KMS-11 (cell line): Measurements from ENCODE around the gene A2M.

Experiments used
- H2AFZ ChIP-seq: fragments of 200-600 bp; sonication (generic); 2 replicates; pipeline ENCODE4 v1.6.1; 2016; ENCODE audit warnings: antibody characterized with exemption, mixed run types, low read depth
- H3K27ac ChIP-seq: fragments of 200-600 bp; sonication (generic); 2 replicates; pipeline ENCODE4 v1.6.1; 2016; ENCODE audit warnings: mild to moderate bottlenecking, mixed run types
- H3K27me3 ChIP-seq: fragments of 200-600 bp; sonication (generic); 2 replicates; pipeline ENCODE4 v1.6.1; 2017; ENCODE audit warnings: mild to moderate bottlenecking, low read depth, mixed run types, moderate library complexity; ENCODE audit not compliant: insufficient read depth
- H3K36me3 ChIP-seq: fragments of 200-600 bp; sonication (generic); 2 replicates; pipeline ENCODE4 v1.6.1; 2017; ENCODE audit warnings: mild to moderate bottlenecking, mixed run types; ENCODE audit not compliant: insufficient read depth
- H3K4me1 ChIP-seq: fragments of 200-600 bp; sonication (generic); 2 replicates; pipeline ENCODE4 v1.6.1; 2016; ENCODE audit warnings: mild to moderate bottlenecking, low read depth, mixed run types; ENCODE audit not compliant: poor library complexity, severe bottlenecking
- H3K4me2 ChIP-seq: fragments of 200-600 bp; sonication (generic); 2 replicates; pipeline ENCODE4 v1.7.0; 2016; ENCODE audit warnings: mild to moderate bottlenecking, mixed run types
- H3K4me3 ChIP-seq: fragments of 200-600 bp; sonication (generic); IDR thresholded peaks from 2 replicates; pipeline ENCODE4 v1.6.1; 2017; ENCODE audit warnings: low read depth, low read length, mixed read lengths; ENCODE audit not compliant: insufficient read depth
- H3K79me2 ChIP-seq: fragments of 200-600 bp; sonication (generic); 2 replicates; pipeline ENCODE4 v1.6.1; 2016; ENCODE audit warnings: low read depth, mixed run types; ENCODE audit not compliant: insufficient read depth
- H3K9ac ChIP-seq: fragments of 200-600 bp; sonication (generic); 2 replicates; pipeline ENCODE4 v1.6.1; 2016; ENCODE audit warnings: mild to moderate bottlenecking, mixed run types
- H4K20me1 ChIP-seq: fragments of 200-600 bp; sonication (generic); 2 replicates; pipeline ENCODE4 v1.6.1; 2016; ENCODE audit warnings: mild to moderate bottlenecking, mixed run types; ENCODE audit not compliant: insufficient read depth
- CTCF ChIP-seq: fragments of 200-600 bp; sonication (generic); conservative IDR thresholded peaks from 2 replicates; pipeline ENCODE4 v1.6.1; 2017; ENCODE audit warnings: low read depth, mild to moderate bottlenecking, antibody characterized with exemption, low read length, moderate library complexity, mixed read lengths

Gene A2M

GRCh38 chr12:9104767-9105423 lies 10.8 kb downstream of the A2M start:
- H3K4me2 ChIP-seq, result no peak overlapping the region

GRCh38 chr12:9104087-9104486 lies 11.6 kb downstream of the A2M start:
- Histone ChIP-seq H3K4me3 (no peak overlapping the region), H3K27ac (no peak overlapping the region), H3K27me3 (no peaks in the 10 kb centered on the region), H3K9ac (no peak overlapping the region), H3K36me3 (no peaks in the 10 kb centered on the region), H4K20me1 (no peaks in the 10 kb centered on the region), H3K79me2 (no peaks in the 10 kb centered on the region), H2AFZ (no peak overlapping the region), H3K4me2 (no peak overlapping the region), H3K4me1 (no peaks in the 10 kb centered on the region)
- TF ChIP-seq CTCF, result no peak

More at GRCh38 chr12:9104767-9105423, 10.8 kb downstream of the A2M start:
- no peaks in the 10 kb centered on the region for H3K4me1 ChIP-seq
- H3K4me3 ChIP-seq, result no peak overlapping the region
- H3K27me3 ChIP-seq, result no peaks in the 10 kb centered on the region
- H2AFZ ChIP-seq, result no peak overlapping the region
- no peaks in the 10 kb centered on the region for H4K20me1 ChIP-seq
- H3K27ac ChIP-seq, result no peak overlapping the region
- H3K9ac ChIP-seq, result no peak overlapping the region
- H3K36me3 ChIP-seq, result no peaks in the 10 kb centered on the region
- no peaks in the 10 kb centered on the region for H3K79me2 ChIP-seq
- no peak for TF ChIP-seq CTCF

- Histone ChIP-seq H3K27ac (no peak overlapping the region), H3K9ac (no peak overlapping the region), H3K27me3 (no peaks in the 10 kb centered on the region), H3K36me3 (no peaks in the 10 kb centered on the region), H3K4me2 (no peak overlapping the region), H3K4me1 (no peaks in the 10 kb centered on the region), H4K20me1 (no peaks in the 10 kb centered on the region), H2AFZ (no peak overlapping the region), H3K4me3 (no peak overlapping the region), H3K79me2 (no peaks in the 10 kb centered on the region)
- no peak for TF ChIP-seq CTCF
Observed at GRCh38 chr12:9103050-9103849, 12.5 kb downstream of the A2M start.

- Histone ChIP-seq H3K36me3 (no peaks in the 10 kb centered on the region), H3K27me3 (no peaks in the 10 kb centered on the region), H2AFZ (no peak overlapping the region), H3K27ac (no peak overlapping the region), H3K9ac (no peak overlapping the region), H3K4me1 (no peaks in the 10 kb centered on the region), H3K4me3 (no peak overlapping the region), H4K20me1 (no peaks in the 10 kb centered on the region), H3K4me2 (no peak overlapping the region), H3K79me2 (no peaks in the 10 kb centered on the region)
- TF ChIP-seq CTCF, result no peak
Observed at GRCh38 chr12:9101018-9101687, 14.6 kb downstream of the A2M start.
